ENCODE results near the gene TM7SF2. TPM values are rescaled to one million over a fixed set of nuclear protein-coding genes. Genes with fewer than 3 reads are reported as not detected.

The TM7SF2 gene
- total RNA-seq, 2 donors from 2014 or later, result 134 to 199 TPM

DNA sequence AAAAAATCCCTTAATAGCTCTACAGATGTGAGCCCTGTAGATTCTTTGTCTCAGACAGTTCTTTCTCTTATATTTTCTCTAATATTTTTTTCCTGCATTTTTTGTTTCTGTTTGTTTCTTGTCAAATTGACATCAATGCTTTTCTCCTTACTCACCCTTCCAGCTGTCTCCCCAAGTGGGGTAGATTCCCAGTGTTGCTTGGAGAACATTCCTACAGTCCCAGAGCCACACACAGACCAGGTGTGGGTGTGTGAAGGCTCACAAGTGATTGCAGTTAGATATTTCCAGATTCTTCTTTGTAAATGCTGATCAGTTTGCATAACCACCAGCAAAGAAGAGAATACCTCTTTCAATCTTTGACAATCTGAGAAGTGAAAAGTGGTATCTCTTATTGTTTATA, 8.2 kb upstream of the TM7SF2 start:
- peaks cover 0 to 49% of the 10 kb centered on the region in 2 donors for H3K4me1 ChIP-seq
- H3K36me3 ChIP-seq, result peaks cover 11% of the 10 kb centered on the region
- H3K27ac ChIP-seq, result peak overlapping the region; percentile 72 to 83
- no peak overlapping the region for H3K4me3 ChIP-seq
- no peak for DNase-seq (ENCODE audit: low spot score)
- TF ChIP-seq, protein P1, sequence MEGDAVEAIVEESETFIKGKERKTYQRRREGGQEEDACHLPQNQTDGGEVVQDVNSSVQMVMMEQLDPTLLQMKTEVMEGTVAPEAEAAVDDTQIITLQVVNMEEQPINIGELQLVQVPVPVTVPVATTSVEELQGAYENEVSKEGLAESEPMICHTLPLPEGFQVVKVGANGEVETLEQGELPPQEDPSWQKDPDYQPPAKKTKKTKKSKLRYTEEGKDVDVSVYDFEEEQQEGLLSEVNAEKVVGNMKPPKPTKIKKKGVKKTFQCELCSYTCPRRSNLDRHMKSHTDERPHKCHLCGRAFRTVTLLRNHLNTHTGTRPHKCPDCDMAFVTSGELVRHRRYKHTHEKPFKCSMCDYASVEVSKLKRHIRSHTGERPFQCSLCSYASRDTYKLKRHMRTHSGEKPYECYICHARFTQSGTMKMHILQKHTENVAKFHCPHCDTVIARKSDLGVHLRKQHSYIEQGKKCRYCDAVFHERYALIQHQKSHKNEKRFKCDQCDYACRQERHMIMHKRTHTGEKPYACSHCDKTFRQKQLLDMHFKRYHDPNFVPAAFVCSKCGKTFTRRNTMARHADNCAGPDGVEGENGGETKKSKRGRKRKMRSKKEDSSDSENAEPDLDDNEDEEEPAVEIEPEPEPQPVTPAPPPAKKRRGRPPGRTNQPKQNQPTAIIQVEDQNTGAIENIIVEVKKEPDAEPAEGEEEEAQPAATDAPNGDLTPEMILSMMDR (IDR thresholded peaks at IDR 0.05), result no peak
- H3K27me3 ChIP-seq, result no peaks in the 10 kb centered on the region
- no peaks in the 10 kb centered on the region for H3K9me3 ChIP-seq

DNA sequence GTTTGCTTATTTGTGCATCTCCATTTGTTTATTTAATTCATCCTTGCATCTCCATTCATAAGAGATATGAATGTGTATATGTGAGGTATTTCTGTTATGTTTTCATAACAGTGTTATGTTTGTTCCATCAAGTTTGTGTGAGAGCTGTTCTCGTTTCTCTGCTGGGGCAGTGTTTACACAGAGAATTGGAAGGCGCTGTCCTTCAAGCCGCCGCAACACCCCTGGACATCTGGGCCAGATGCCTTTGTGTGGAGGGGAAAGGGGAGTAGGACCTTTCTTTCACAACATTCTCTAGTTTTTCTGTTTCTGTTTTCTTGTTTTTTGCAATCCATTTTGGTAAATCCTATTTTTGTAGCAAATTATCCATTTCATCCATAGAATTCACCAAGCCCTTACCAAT, 7.0 kb upstream of the TM7SF2 start:
- Histone ChIP-seq H3K36me3 (peaks cover 20% of the 10 kb centered on the region), H3K27ac (peak overlapping the region; percentile 72 to 83)
- TF ChIP-seq, protein P1 (IDR thresholded peaks at IDR 0.05), result no peak

DNA sequence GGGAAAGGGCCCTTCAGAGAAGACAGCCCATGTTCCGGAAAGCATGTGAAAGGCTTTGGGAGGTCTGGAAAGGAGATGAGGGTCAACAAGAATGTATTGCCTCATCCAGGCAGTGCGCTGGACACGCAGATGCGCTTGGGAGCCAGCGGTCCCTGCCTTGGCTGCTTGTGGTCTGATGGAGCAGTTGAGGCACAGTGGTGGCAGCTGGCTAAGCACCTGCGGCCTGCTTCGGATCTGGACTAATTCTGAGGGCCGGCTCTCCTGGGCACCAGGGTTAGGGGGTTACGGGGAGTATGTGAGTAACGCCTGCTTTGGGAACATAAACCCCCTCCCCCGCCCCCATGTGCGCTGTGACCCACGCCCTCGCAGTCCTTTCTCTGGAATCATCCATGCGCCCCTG, 4.6 kb upstream of the TM7SF2 start:
- Histone ChIP-seq H3K4me1 (peaks cover 0 to 55% of the 10 kb centered on the region in 2 donors), H3K4me3 (no peak overlapping the region), H3K36me3 (peaks cover 23% of the 10 kb centered on the region), H3K27me3 (no peaks in the 10 kb centered on the region), H3K9me3 (no peaks in the 10 kb centered on the region), H3K27ac (no peak overlapping the region)
- TF ChIP-seq, protein P1 (IDR thresholded peaks at IDR 0.05), result no peak
- DNase-seq (ENCODE audit: low spot score), result no peak

More for the DNA sequence above, 7.0 kb upstream of the TM7SF2 start:
- no peak for DNase-seq (ENCODE audit: low spot score)
- Histone ChIP-seq H3K4me3 (no peak overlapping the region), H3K9me3 (no peaks in the 10 kb centered on the region), H3K4me1 (peaks cover 0 to 49% of the 10 kb centered on the region in 2 donors), H3K27me3 (no peaks in the 10 kb centered on the region)

DNA sequence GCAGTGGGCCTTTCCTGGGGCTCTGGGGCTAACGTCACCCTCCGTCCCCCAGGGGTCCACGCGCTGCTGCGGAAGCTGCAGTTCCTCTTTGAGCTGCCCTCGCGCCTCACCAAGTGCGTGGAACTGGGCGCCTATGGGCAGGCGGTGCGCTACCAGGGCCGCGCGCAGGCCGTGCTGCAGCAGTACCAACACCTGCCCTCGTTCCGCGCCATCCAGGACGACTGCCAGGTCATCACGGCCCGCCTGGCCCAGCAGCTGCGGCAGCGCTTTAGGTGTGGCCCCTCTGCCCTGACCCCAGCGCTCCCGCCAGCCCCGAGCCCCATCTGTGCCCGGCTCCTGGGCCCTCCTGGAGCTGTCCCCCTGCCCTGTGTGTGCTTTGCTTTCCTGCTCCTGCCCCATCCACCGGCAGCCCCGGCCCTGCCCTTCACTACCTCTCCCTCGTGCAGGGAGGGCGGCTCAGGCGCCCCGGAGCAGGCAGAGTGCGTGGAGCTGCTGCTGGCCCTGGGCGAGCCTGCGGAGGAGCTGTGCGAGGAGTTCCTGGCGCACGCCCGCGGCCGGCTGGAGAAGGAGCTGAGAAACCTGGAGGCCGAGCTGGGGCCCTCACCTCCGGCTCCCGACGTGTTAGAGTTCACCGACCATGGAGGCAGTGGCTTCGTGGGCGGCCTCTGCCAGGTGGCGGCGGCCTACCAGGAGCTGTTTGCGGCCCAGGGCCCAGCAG, 3.8 kb upstream of the TM7SF2 start:
- DNase-seq (ENCODE audit: low spot score), result no peak
- no peak overlapping the region for H3K27ac ChIP-seq
- no peak overlapping the region for H3K4me3 ChIP-seq
- H3K9me3 ChIP-seq, result no peaks in the 10 kb centered on the region
- H3K36me3 ChIP-seq, result peaks cover 23% of the 10 kb centered on the region
- H3K4me1 ChIP-seq, result peaks cover 0 to 55% of the 10 kb centered on the region in 2 donors
- TF ChIP-seq, protein P1 (IDR thresholded peaks at IDR 0.05), result no peak
- no peaks in the 10 kb centered on the region for H3K27me3 ChIP-seq

DNA sequence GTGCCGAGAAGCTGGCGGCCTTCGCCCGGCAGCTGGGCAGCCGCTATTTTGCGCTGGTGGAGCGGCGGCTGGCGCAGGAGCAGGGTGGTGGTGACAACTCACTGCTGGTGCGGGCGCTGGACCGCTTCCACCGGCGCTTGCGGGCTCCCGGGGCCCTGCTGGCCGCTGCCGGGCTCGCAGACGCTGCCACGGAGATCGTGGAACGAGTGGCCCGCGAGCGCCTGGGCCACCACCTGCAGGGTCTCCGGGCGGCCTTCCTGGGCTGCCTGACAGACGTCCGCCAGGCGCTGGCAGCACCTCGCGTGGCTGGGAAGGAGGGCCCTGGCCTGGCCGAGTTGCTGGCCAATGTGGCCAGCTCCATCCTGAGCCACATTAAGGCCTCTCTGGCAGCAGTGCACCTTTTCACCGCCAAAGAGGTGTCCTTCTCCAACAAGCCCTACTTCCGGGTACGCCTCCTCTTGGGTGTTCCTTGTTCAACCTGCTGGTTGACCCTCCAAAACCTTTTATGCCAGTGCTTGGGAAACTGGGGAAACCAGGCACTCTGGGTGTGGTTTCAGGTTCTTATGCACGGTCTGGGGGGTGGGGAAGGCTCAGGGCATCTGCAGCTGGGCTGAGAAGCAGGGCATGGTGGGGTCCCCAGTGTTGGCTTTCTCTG, 3.1 kb upstream of the TM7SF2 start:
- H3K9me3 ChIP-seq, result no peaks in the 10 kb centered on the region
- no peak for DNase-seq (ENCODE audit: low spot score)
- TF ChIP-seq, protein P1 (IDR thresholded peaks at IDR 0.05), result no peak
- no peak overlapping the region for H3K27ac ChIP-seq
- peaks cover 23% of the 10 kb centered on the region for H3K36me3 ChIP-seq
- H3K4me1 ChIP-seq, result peaks cover 0 to 55% of the 10 kb centered on the region in 2 donors
- H3K4me3 ChIP-seq, result no peak overlapping the region
- no peaks in the 10 kb centered on the region for H3K27me3 ChIP-seq
